Transverse colon (tissue), 4 donors: ENCODE results near the gene WDR5. TPM values are rescaled to one million over a fixed set of nuclear protein-coding genes. Genes with fewer than 3 reads are reported as not detected.

Source experiments
- DNase-seq: peaks from one replicate; pipeline ENCODE4 v3.0.0-alpha.2; 2019
- H3K27ac ChIP-seq, 4 donors: fragments of 200-600 bp; sonication (generic); 2 replicates each; pipeline ENCODE4 v1.5.1; 2016 to 2018; ENCODE audit warnings: inconsistent platforms in 4 of 4
- H3K27me3 ChIP-seq: fragments of 200-600 bp; sonication (generic); 2 replicates; pipeline ENCODE4 v1.5.1; 2017; ENCODE audit warnings: inconsistent platforms
- H3K36me3 ChIP-seq, 4 donors: fragments of 200-600 bp; sonication (generic); 2 replicates each; pipeline ENCODE4 v1.5.1; 2017 to 2019; ENCODE audit warnings: inconsistent platforms in 4 of 4
- H3K4me1 ChIP-seq, 4 donors: fragments of 200-600 bp; sonication (generic); 2 replicates each; pipeline ENCODE4 v1.5.1; 2017 to 2020; ENCODE audit warnings: inconsistent platforms in 4 of 4
- H3K4me3 ChIP-seq, 4 donors: fragments of 200-600 bp; sonication (generic); 1 replicate in 1 of 4; 2 replicates in 3 of 4; pipeline versions ENCODE4 v1.5.1 to v1.6.1; 2017 to 2019; ENCODE audit warnings: inconsistent platforms in 4 of 4
- H3K9me3 ChIP-seq, 2 donors: fragments of 200-600 bp; sonication (generic); 2 replicates each; pipeline ENCODE4 v1.5.1; 2017 to 2019; ENCODE audit warnings: inconsistent platforms in 2 of 2
- EP300 ChIP-seq: sonication (generic); formaldehyde crosslinking; IDR thresholded peaks from one replicate; pipeline ENCODE4 v1.6.1; 2017; ENCODE audit warnings: antibody characterized with exemption, low read depth
- POLR2A ChIP-seq: fragments of 450-650 bp; IDR thresholded peaks from one replicate; pipeline ENCODE4 v1.6.1; 2016; ENCODE audit warnings: antibody characterized with exemption, mild to moderate bottlenecking, moderate library complexity
- POLR2AphosphoS5 ChIP-seq, 3 donors: sonication (generic); formaldehyde crosslinking; IDR thresholded peaks; one replicate each; pipeline ENCODE4 v1.6.1; 2016; ENCODE audit warnings: antibody characterized with exemption in 3 of 3
- WGBS, 2 donors: methylation state at CpG; one replicate each; pipeline ENCODE4 v1.1.5; 2018; ENCODE audit warnings: low coverage in 1 of 2; 5-methylcytosine and 5-hydroxymethylcytosine counted together
- in situ Hi-C, 4 donors: fragments of 200-750 bp; cut with MboI; loops; one replicate each; pipeline versions ENCODE4 v1.15.0 to v1.15.1; 2017; ENCODE audit warnings: low sequenced_read_pairs in 3 of 4, low pct_ligation_motif_present in 1 of 4, low pct_unique_long_range_greater_than_20kb in 1 of 4
- intact Hi-C: fragments of 100-400 bp; cut with DNase I; formaldehyde crosslinking; loops from one replicate; pipeline ENCODE4 v1.15.1; 2023; ENCODE audit warnings: low total_unique reads
- total RNA-seq, 4 donors: library from RNA; depleted of rRNA; stranded (reverse); fragments of >200 nt; gene quantifications; one replicate each; pipeline ENCODE4 v1.1.0, GENCODE V29; 2016
- TF ChIP-seq, protein P1 (sequence below), 5 experiments: fragments of 200-600 bp in 3 of 5; fragments of 450-650 bp in 2 of 5; sonication (generic) in 3 of 5; IDR thresholded peaks; 1 replicate in 2 of 5; 2 replicates in 3 of 5; pipeline ENCODE4 v1.5.1; 2016 to 2017; ENCODE audit warnings: antibody characterized with exemption in 5 of 5, inconsistent platforms in 3 of 5, mild to moderate bottlenecking in 2 of 5, moderate library complexity in 1 of 5

WDR5 gene
- total RNA-seq, 4 donors from 2014 or later: 8.2 to 95.7 (median 16.3) TPM

GRCh38 chr9:134173127-134174072 lies 37.5 kb downstream of the WDR5 start:
- WGBS, 2 donors: 80% methylated on average over 31 of the region's 46 CpGs; no CpG with 5 or more reads in 1 of the 2 donors
- Histone ChIP-seq H3K4me1 (peaks cover 0 to 34% (median 5%) of the 10 kb centered on the region in 4 donors), H3K27ac (peak overlapping the region in 1 of 4 donors; percentile 68), H3K27me3 (peaks cover 23% of the 10 kb centered on the region), H3K4me3 (no peak overlapping the region), H3K36me3 (no peaks in the 10 kb centered on the region), H3K9me3 (peaks cover 0 to 4% of the 10 kb centered on the region in 2 donors)
- TF ChIP-seq, protein P1, sequence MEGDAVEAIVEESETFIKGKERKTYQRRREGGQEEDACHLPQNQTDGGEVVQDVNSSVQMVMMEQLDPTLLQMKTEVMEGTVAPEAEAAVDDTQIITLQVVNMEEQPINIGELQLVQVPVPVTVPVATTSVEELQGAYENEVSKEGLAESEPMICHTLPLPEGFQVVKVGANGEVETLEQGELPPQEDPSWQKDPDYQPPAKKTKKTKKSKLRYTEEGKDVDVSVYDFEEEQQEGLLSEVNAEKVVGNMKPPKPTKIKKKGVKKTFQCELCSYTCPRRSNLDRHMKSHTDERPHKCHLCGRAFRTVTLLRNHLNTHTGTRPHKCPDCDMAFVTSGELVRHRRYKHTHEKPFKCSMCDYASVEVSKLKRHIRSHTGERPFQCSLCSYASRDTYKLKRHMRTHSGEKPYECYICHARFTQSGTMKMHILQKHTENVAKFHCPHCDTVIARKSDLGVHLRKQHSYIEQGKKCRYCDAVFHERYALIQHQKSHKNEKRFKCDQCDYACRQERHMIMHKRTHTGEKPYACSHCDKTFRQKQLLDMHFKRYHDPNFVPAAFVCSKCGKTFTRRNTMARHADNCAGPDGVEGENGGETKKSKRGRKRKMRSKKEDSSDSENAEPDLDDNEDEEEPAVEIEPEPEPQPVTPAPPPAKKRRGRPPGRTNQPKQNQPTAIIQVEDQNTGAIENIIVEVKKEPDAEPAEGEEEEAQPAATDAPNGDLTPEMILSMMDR (IDR thresholded peaks at IDR 0.05): no peak
- TF ChIP-seq POLR2A (no peak), EP300 (no peak), POLR2AphosphoS5 (IDR thresholded peaks at IDR 0.05) (no peak)
- no peak for DNase-seq
- in situ Hi-C loops: loop anchor here in 2 of 4 donors (10.0 to 25.0 kb wide), 2 partner anchors 271 to 564 kb away; no protein-coding TSS in a partner anchor
- intact Hi-C loops: loop anchor here (10.0 kb wide), 1 partner anchor 151 kb away; the partner anchor contains the start of gene RXRA

DNA sequence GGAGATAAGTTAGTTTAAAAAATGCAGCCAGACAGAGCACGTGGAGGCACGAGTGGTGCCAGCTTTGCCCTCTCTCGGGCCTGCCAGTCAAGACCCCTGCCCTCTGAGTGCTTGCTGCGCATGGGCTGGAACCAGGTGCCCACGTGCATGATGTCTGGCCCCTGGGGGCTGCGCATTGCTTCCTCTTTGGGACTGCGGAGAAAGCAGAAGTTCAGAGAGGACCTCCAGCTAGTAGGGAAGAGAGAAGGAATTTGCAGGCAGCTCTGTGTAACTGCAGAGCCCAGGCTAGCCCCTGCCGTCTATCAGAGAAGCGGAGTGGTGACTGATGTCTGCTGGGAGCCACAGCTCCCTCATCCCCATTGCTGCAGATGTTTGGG lies 38.2 kb downstream of the WDR5 start:
- in situ Hi-C loops (loop anchor here in 2 of 4 donors (10.0 to 25.0 kb wide), 2 partner anchors 271 to 563 kb away; no protein-coding TSS in a partner anchor), intact Hi-C loops (loop anchor here (10.0 kb wide), 1 partner anchor 151 kb away; the partner anchor contains the start of gene RXRA)
- 70% methylated on average over 9 of the region's 9 CpGs; no CpG with 5 or more reads in 1 of the 2 donors for WGBS, 2 donors
- no peak for DNase-seq
- no peak overlapping the region for H3K27ac ChIP-seq
- H3K9me3 ChIP-seq: no peaks in the 10 kb centered on the region
- H3K27me3 ChIP-seq: peaks cover 25% of the 10 kb centered on the region
- H3K4me1 ChIP-seq: peaks cover 0 to 34% (median 5%) of the 10 kb centered on the region in 4 donors
- no peak overlapping the region for H3K4me3 ChIP-seq
- no peaks in the 10 kb centered on the region for H3K36me3 ChIP-seq
- no peak for TF ChIP-seq EP300
- no peak for TF ChIP-seq POLR2AphosphoS5 (IDR thresholded peaks at IDR 0.05)
- no peak for TF ChIP-seq POLR2A
- TF ChIP-seq, protein P1 (IDR thresholded peaks at IDR 0.05): no peak

DNA sequence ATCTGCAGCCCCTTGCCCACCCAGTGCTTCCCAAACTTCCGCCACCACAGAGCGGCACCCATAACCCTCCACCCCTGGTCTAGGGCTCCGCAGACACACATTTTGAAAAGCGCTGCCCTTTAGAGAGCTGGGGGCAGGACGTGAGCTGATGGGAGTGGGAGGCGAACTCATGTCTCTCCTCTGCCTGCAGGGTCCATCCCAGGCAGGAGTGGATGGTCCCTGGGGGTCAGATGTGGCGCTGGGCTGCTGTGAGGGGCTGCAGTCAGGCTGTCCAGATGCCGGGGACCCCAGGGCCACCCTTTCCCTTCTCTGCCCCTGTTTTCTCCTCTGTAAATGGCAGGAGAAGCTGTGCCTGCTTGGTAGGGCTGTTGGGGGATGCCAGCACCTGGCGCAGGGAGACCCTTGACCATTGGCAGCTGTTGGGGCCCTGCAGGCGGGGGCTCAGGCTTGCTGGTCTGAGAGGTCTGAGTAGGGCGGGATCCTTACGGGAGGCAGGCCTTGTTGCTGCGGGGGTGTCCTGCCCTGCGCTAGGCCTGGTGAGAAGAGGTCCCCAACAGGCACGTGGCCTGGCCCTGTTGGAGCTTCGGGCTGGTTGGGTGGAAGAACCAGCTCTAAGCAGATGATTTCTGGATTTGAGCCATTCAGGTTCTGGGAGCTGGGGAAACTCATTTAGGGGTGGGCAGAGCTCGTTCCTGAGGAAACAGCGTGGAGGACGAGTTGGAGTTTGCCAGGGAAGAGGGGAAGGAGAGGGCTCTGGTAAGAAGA lies 38.8 kb downstream of the WDR5 start:
- Histone ChIP-seq H3K27ac (no peak overlapping the region), H3K36me3 (no peaks in the 10 kb centered on the region), H3K9me3 (no peaks in the 10 kb centered on the region), H3K4me1 (peaks cover 0 to 34% (median 5%) of the 10 kb centered on the region in 4 donors), H3K27me3 (peaks cover 32% of the 10 kb centered on the region), H3K4me3 (no peak overlapping the region)
- TF ChIP-seq, protein P1 (IDR thresholded peaks at IDR 0.05): no peak
- TF ChIP-seq POLR2A: no peak
- TF ChIP-seq POLR2AphosphoS5 (IDR thresholded peaks at IDR 0.05): no peak
- TF ChIP-seq EP300: no peak
- DNase-seq: no peak
- in situ Hi-C loops (loop anchor here in 2 of 4 donors (10.0 to 25.0 kb wide), 3 partner anchors 138 to 563 kb away; no protein-coding TSS in a partner anchor), intact Hi-C loops (loop anchor here (10.0 kb wide), 1 partner anchor 150 kb away; the partner anchor contains the start of gene RXRA)
- WGBS, 2 donors: 66% methylated on average over 17 of the region's 19 CpGs; no CpG with 5 or more reads in 1 of the 2 donors
